Hematopoietic multipotent progenitor cell treated with erythropoietin and hydrocortisone succinate and interleukin-3 and kit ligand, for 15 days (in vitro differentiated cells): ENCODE measurements around the gene ANK3.

ENCODE experiments used
- DNase-seq: peaks from one replicate; pipeline ENCODE4 v3.0.0-alpha.2; 2015; ENCODE audit warnings: low spot score

ANK3 gene

DNA sequence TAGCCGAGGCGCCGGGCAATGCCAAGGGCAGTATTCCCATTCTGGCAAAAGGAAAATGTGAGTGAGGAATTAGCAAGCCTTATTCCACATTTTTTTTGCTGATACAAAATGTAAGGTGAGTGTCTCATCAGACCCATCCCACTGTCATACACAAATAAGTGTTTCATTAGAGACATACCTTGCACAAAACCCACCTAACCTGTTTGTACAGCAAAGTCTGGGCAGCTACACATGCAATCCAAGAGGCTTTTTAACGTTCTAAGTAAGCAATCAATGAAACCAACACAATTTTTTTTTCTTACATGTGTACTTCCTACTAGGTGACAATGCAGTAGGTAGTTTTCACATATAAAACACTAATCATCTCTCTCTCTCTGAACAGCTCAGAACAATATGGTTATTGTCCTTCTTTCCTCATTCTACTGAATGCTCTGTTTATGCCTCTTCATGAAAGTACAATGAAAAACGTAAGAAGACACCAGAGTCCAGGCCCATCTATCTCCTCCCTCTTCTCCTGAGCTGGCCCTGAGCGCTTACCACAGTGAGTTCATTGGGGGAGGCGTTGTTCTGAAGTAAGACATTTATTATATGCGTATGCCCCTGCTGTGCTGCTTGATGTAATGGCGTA lies 217.2 kb downstream of the ANK3 start:
- no peak for DNase-seq

- no peak for DNase-seq
Measured at GRCh38 chr10:60171436-60172013, 218.2 kb downstream of the ANK3 start.

DNA sequence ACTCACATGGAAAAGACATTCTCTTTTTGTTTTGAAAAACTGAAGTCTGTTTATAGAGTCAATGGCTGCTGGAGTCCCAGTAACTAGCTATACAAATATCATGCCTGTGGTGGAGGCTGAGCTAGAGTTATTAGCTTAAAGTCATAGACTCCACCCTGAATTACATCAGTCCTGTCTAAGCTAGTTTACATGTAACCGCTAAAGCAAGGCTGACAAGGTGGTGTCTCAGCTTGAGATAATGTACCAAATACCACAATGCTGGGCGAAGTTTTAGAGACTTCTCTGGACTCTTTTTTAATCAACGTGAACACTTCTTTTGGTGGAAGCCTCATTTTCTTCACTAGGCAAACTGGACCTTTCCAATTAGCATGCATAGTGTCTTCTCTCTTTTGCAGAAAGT lies 219.4 kb downstream of the ANK3 start:
- no peak for DNase-seq

DNA sequence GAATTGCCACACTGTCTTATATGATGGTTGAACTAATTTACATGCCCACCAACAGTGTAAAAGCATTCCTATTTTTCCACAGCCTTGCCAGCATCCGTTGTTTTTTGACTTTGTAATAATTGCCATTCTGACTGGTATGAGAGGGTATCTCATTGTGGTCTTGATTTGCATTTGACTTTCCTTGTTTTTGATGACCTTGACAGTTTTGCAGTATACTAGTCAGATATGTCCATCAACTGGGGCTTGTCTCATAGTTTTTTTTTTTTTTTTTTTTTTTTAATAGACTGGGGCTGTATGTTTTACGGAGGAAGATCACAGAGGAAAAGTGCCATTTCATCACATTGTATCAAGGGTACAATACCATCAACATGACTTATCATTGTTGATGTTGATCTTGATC lies 220.6 kb downstream of the ANK3 start:
- no peak for DNase-seq

DNA sequence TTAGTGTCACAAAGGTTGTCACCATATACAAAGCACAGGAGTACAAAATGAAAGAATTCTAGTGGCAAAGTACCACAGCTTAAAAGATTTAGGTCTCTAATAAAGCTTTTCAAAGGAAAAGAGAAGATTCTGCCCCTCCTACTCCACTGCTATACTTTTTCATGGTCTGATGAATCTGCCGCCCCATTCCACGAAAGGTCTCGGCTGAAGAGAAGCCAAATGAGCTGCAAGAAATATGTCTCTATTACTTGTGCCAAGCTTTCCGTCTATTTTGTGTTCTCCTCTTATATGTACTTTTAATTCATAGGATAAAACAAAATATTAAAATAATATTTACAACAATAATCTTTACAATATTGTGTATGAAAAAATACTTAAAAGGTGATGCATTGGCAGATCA lies 222.6 kb downstream of the ANK3 start:
- no peak for DNase-seq

DNA sequence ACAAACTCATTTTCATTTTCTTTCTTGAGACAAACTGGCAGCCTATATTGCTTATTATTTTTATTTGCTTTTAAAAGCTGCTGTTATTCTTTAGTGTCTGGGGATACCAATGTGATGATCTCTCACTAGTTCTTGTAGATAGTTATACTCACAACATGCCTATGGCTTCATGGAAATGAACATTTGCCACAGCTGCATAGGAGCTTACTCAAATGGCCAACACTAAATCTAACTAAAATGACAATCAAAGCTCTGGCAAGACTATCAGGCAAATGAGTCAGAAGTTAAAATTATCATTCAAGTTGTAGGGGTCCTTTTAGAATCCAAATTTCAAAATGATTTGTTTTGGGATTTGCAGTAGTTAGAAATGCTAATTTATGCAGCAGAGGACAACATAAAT lies 225.9 kb downstream of the ANK3 start:
- DNase-seq = no peak

DNA sequence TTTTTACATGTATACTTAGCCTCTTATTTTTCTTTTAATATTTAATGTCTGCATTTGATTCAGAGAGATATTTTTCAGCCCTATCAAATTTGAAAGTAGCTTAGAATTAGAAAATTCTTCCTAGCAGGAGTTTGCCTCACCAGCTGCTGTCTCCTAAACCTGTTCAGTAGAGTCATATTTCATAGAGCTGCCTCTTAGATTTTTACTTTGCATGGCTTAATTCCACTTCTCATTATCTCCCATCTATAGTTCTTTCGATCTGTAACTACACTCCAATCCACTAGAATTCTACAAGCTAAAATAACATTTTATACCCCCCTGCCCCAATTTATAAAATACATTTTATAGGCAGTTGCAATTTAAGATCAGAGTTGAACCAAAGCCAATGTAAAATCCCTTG lies 227.0 kb downstream of the ANK3 start:
- no peak for DNase-seq

DNA sequence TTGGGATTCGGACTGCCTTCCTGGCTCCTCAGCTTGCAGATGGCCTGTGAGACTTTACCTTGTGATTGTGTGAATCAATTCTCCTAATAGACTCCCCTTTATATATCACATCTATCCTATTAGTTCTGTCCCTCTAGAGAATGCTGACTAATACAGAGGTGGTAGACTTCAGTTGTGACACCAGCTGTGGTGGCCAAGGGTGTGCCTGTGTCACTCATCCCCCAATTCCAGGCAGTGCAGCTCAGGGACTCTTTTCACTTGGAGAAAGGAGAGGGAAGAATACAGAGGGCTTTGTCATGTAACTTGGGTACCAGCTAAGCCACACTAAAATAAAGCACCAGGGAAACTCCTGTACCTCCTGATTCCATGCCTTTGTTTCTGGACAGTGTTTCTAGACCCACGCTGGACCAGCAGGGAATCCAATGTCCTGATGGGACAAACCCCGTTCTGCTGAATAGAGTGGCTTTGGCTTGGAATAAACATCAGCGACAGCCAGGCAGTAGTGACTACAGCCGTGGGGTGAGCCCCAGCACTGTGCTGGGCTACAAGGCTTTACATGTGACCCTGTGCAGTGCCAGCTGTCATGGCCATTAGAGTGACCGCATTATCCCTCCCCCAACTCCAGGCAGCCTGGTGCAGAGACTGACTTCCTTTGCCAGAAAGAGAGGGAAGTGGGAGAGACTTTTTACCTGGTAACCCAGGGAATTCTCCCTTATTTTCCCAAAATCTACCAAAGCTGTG lies 233.6 kb downstream of the ANK3 start:
- DNase-seq = no peak

DNA sequence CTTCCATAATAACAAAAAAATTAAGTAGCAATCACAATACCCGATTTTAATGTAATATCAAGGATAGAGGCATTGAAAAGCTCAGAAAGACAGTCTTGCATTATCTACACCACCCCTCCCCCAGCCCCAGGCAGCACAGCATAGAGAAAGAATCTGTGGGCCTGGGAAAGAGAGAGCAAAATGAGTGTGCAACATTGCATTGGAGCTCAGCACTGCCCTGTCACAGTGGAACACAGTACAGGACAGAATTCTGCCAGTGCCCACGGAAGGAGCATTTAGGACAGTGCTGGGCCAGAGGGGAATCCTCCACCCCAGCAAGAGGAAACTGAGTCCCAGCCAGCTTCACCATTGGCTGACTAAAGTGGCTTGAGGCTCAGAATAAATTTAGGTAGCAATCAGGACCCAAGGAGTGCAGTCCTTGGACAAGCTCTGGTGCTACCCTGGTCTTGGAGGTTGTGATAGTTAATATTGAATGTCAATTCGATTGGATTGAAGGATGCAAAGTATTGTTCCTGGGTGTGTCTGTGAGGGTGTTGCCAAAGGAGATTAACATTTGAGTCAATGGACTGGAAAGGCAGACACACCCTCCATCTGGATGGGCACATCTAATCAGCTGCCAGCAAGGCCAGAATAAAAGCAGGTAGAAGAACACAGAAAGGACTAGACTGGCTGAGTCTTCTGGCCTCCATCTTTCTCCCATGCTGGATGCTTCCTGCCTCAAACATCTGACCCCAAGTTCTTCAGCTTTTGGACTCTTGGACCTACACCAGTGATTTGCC lies 234.4 kb downstream of the ANK3 start:
- DNase-seq = no peak

DNA sequence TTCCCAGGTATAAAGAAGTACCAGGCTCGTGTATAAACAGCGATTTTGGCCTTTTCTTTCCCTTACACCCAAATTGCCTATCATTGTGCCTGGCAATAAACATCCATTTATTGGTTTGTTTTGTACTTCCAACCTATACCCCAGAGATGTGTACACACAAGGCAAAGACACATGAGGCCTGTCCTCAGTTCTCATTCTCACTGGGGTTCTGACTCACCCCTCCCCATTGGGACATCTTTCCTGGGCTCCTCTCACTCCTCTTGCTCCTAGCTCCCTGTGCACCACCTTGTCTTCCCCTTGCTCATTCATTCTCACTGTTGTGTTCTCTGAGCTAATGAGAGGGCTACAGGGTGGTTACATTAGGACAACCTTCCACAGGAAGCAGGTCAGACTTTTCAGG lies 240.7 kb downstream of the ANK3 start:
- DNase-seq = no peak

DNA sequence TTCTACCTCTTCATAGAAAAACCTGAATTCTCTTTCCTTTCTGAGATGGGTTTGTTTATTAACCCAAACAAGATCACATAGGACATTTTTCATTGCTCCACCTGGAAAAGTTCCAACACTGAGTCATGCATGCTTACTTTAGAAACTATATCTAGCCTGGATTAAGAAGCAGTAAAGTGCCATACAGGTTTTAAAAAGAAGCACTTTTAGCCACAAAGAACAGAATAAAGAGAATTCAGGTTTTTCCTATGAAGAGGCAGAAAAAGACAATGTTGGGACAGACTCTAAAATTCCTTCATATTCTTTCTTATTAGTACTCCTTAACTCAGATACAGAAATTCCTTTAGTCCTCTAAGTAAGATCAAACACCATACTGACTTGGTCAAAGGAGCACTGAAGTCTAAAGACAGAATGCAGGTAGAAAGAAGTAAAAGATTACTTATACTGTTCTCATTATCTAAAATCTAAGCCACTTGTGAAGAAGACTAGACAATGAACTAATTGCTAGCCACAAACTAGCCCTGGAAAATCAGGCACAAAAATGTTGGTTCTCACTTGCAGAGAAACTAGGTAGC lies 241.3 kb downstream of the ANK3 start:
- DNase-seq = no peak

GRCh38 chr10:60147576-60148265 lies 242.0 kb downstream of the ANK3 start:
- no peak for DNase-seq

- DNase-seq = no peak
Measured at GRCh38 chr10:60147025-60147424, 242.7 kb downstream of the ANK3 start.

DNA sequence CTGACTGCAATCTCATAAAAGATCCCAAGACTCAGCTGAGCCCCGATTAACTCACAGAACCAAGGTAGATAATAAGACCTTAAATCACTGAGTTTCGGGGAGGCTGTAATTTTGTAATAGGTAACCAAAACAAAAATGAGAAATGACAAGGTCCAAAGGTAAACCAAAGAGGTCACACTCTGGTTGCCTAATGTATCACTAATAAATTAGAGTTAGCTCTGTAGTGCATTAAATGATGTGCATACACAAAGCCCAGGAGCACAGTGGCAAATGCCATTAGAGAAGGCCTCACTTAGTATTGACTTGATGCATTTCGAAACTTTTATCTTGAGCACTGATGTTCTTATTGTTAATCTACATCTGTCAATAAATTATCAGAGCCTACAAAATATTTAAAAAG lies 245.6 kb downstream of the ANK3 start:
- no peak for DNase-seq

DNA sequence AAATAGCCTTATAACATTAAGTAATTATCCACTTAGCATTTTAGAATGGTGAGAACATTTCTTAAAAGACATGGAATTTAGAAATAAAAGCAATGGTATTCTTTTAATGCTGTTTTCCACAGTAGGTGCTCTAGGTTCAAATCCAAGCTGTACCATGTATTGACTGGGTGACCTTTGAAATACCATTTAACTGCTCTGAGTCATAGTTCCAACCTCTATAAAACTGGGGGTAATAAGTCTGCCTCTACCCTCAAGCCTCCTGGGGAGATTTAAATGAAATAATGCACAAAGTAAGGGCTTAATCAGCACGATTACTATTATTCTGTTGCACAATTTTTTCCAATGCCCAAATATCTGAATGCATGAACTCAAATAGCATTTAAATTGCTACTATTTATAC lies 246.9 kb downstream of the ANK3 start:
- DNase-seq = no peak

- DNase-seq = no peak
Measured at GRCh38 chr10:60141896-60142559, 247.6 kb downstream of the ANK3 start.

DNA sequence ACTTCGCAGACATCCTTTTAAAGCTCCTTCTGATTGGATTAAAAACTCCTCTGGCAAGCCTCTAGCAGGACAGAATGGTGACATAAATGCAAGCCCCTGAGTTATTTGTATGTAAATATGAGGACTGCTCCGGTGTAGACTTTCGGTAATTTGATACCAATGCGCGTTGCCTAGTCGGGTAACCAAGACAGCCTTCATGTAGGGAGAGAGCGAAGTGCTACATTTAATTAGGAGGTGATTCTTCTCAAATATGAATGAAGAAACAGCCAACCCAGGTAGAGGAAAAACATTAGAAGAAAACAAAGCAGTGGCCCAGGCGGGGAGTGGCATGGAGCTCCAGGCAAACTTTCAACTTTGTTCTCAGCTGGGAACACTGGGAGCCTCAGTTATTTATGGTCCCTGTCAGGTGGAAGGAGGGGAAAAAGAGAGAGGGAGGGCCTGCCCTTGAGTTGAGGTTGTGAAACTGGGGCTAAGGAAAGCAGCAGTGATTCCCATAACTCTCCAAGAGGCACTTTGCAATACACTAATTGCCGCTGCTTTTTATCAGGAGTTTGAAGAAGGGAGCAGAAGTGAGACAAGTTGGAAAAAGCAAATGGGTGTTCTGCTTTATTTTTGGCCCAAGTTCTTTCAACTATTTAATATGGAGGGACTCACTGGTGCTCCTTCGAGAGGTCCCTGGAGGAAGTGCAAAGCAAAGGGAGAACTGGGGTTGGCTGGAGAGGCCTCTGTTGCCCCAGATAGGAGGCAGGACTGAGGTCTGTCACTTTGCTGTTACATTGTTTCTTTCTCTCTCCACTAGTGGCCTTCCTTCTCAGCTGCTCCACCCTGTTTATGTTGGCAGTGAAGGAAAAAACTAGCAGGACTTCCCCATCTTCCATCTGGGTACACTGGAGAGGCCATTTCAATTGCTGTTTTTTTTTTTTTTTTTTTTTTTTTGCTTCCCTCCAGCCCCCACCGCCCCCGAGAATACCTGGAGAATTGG lies 248.7 kb downstream of the ANK3 start:
- DNase-seq = no peak

GRCh38 chr10:60139798-60140566 lies 249.7 kb downstream of the ANK3 start:
- no peak for DNase-seq

DNA sequence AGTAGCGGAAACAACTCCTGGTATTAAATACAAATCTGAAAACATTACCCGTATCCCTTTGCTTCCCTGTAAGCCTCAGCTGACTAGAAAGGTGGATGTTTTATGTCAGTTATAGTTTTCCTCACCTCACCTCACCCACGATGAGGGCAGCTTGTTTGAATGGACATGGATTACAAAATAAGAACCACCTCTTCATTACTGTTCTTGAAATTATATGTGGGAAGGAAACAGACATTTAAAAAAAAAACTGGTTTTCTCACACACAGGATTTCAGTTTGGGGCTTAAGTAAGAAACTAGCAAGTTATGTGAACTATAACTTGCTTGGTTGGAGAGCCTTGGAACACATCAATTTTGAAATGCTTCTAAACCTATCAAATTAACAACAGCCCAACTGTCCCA lies 250.4 kb downstream of the ANK3 start:
- no peak for DNase-seq
